Measurements from ENCODE around the gene IDH2.
"Not testable (repeated sequence)": the region's sequence is repeated elsewhere in the genome, so short reads cannot be mapped to it uniquely, and the experiment has no call there.

GRCh38 chr15:90109163-90109751 is 7.0 kb upstream of the IDH2 start:
- TF ChIP-seq CTCF, POLR2A (IDR thresholded peaks at IDR 0.05): not testable (repeated sequence)
